PC-9 (cell line): Measurements from ENCODE around the gene AP2S1.

ENCODE experiments used
- CTCF ChIP-seq: fragments of 200-600 bp; sonication (generic); conservative IDR thresholded peaks from 2 replicates; pipeline ENCODE4 v1.6.1; 2017; ENCODE audit warnings: mixed run types, antibody characterized with exemption, mild to moderate bottlenecking, moderate library complexity
- EZH2 ChIP-seq: fragments of 200-600 bp; sonication (generic); IDR thresholded peaks from 2 replicates; pipeline ENCODE4 v1.8.0; 2017; ENCODE audit warnings: antibody characterized with exemption, low read depth

- TF ChIP-seq CTCF (no peak), EZH2 (no peak)
Measured at GRCh38 chr19:46900341-46900740, 49.7 kb upstream of the AP2S1 start.
